Esophagus muscularis mucosa (tissue), 4 donors: Measurements from ENCODE around the gene CAMK1D. TPM values are rescaled to one million over a fixed set of nuclear protein-coding genes. Genes with fewer than 3 reads are reported as not detected.

Experiments used
- DNase-seq: peaks from one replicate; pipeline ENCODE4 v3.0.0-alpha.2; 2017; ENCODE audit errors: extremely low spot score
- H3K27ac ChIP-seq, 4 donors: fragments of 200-600 bp; sonication (generic); replicated peaks in 1 of 4; 1 replicate in 3 of 4; 2 replicates in 1 of 4; pipeline ENCODE4 v1.5.1; 2016 to 2019; ENCODE audit warnings: mild to moderate bottlenecking in 1 of 4
- H3K27me3 ChIP-seq, 4 donors: fragments of 200-600 bp; sonication (generic); one replicate each; pipeline versions ENCODE4 v1.5.1 to v1.6.0; 2016 to 2019
- H3K36me3 ChIP-seq, 4 donors: fragments of 200-600 bp; sonication (generic); one replicate each; pipeline ENCODE4 v1.5.1; 2016 to 2019
- H3K4me1 ChIP-seq, 4 donors: fragments of 200-600 bp; sonication (generic); one replicate each; pipeline ENCODE4 v1.5.1; 2016 to 2019
- H3K4me3 ChIP-seq, 4 donors: fragments of 200-600 bp; sonication (generic); 1 replicate in 2 of 4; 2 replicates in 2 of 4; pipeline ENCODE4 v1.5.1; 2016 to 2019; ENCODE audit warnings: mild to moderate bottlenecking in 4 of 4, moderate library complexity in 1 of 4
- H3K9me3 ChIP-seq, 4 donors: fragments of 200-600 bp; sonication (generic); 1 replicate in 3 of 4; 2 replicates in 1 of 4; pipeline ENCODE4 v1.5.1; 2016 to 2019
- CTCF ChIP-seq, 3 experiments: fragments of 200-600 bp in 2 of 3; fragments of 450-650 bp in 1 of 3; sonication (generic) in 2 of 3; IDR thresholded peaks; one replicate each; pipeline ENCODE4 v1.5.1; 2017 to 2019; ENCODE audit warnings: antibody characterized with exemption in 3 of 3, mild to moderate bottlenecking in 2 of 3, moderate library complexity in 1 of 3
- EP300 ChIP-seq: sonication (generic); formaldehyde crosslinking; IDR thresholded peaks from one replicate; pipeline ENCODE4 v1.6.1; 2017; ENCODE audit warnings: antibody characterized with exemption
- POLR2A ChIP-seq: fragments of 450-650 bp; IDR thresholded peaks from one replicate; pipeline ENCODE4 v1.6.1; 2017; ENCODE audit warnings: antibody characterized with exemption, moderate library complexity, mild to moderate bottlenecking, low read depth
- POLR2AphosphoS5 ChIP-seq, 2 donors: sonication (generic); formaldehyde crosslinking; IDR thresholded peaks; one replicate each; pipeline ENCODE4 v1.6.1; 2017; ENCODE audit warnings: antibody characterized with exemption in 2 of 2
- WGBS: methylation state at CpG from one replicate; pipeline ENCODE4 v1.1.5; 2018; 5-methylcytosine and 5-hydroxymethylcytosine counted together
- intact Hi-C: fragments of 100-400 bp; cut with DNase I; formaldehyde crosslinking; loops from one replicate; pipeline ENCODE4 v1.15.1; 2023
- total RNA-seq, 4 donors: library from RNA; depleted of rRNA; stranded (reverse); fragments of >200 nt; gene quantifications; one replicate each; pipeline versions ENCODE4 v1.1.0 to v1.2.1, GENCODE V29; 2016

Gene CAMK1D
- total RNA-seq, 4 donors from 2014 or later, result 8.4 to 15.4 (median 11.3) TPM

DNA sequence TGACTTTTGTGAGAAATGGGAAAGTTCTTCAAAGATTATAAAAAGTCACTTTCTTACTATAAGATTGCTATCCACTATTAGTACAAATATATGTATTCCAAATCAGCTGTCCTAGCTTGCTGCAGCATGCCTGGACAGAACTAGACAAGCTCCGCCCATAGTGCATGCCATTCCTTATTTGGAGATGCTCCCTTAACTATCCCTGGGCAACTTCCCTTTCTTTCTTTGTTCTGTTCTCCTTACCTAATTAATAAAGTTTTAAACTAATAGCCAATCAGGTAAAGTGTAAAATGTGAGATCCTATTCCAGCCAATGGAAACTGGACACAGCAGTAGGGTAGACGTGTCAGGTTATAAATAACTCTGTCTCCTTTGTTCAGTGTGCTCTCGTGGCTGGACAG, 281.9 kb downstream of the CAMK1D start:
- 85% methylated on average over 3 of the region's 3 CpGs for WGBS
- Histone ChIP-seq H3K36me3 (no peaks in the 10 kb centered on the region), H3K27ac (no peak overlapping the region), H3K4me1 (peaks cover 0 to 30% (median 4%) of the 10 kb centered on the region in 4 donors), H3K4me3 (no peak overlapping the region), H3K9me3 (peaks cover 0 to 6% (median 0%) of the 10 kb centered on the region in 4 donors), H3K27me3 (no peaks in the 10 kb centered on the region)
- no peak for DNase-seq
- intact Hi-C loops, result no loop called here
- no peak for TF ChIP-seq CTCF (IDR thresholded peaks at IDR 0.05)
- no peak for TF ChIP-seq EP300
- no peak for TF ChIP-seq POLR2A
- no peak for TF ChIP-seq POLR2AphosphoS5 (IDR thresholded peaks at IDR 0.05)

DNA sequence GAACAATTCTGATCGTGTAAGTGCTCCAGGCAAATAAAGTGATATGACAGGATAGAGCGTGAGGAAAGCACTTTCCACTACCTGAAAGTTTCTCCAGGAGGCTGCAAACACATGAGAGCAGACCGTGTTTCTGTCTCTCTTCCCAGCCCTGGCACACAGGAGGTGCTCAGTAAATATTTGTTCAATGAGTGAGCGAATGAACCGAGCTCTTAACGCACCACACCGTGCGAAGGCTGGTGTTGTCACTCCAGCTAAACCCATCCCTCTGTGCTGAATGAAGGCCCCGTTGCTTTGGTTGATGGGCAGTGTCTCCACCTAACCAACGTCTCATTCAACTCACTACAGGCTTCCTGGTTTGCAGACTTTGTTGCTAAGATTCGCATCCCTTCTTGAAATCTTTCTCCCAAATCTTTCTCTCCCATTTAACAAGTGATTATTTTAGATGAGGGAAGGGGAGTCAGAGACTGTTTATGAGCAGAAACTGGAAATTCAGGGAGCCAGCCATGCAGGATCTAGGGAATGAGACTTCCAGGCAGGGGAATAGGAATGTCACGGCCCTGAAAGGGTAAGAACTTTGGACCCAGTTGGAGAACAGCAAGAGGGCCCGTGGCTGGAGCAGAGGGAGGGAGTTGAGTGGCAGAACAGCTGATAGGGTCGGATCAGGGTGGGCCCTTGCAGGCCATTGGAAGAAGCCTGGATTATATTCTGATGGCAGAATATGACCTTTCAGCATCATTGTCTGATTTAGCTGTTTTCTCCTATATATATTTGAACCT, 282.6 kb downstream of the CAMK1D start:
- Histone ChIP-seq H3K27ac (no peak overlapping the region), H3K27me3 (no peaks in the 10 kb centered on the region), H3K36me3 (no peaks in the 10 kb centered on the region), H3K9me3 (peaks cover 0 to 6% (median 0%) of the 10 kb centered on the region in 4 donors), H3K4me3 (no peak overlapping the region), H3K4me1 (peaks cover 0 to 34% (median 11%) of the 10 kb centered on the region in 4 donors)
- DNase-seq, result peak; percentile 53
- intact Hi-C loops, result no loop called here
- TF ChIP-seq POLR2A (no peak), EP300 (no peak), CTCF (IDR thresholded peaks at IDR 0.05) (no peak), POLR2AphosphoS5 (IDR thresholded peaks at IDR 0.05) (no peak)
- whole genome bisulfite sequencing, result 97% methylated on average over 14 of the region's 14 CpGs

- no peaks in the 10 kb centered on the region for H3K27me3 ChIP-seq
- no peak for TF ChIP-seq POLR2A
- TF ChIP-seq POLR2AphosphoS5 (IDR thresholded peaks at IDR 0.05), result no peak
- TF ChIP-seq CTCF (IDR thresholded peaks at IDR 0.05), result no peak
- TF ChIP-seq EP300, result no peak
- intact Hi-C loops, result no loop called here
- DNase-seq, result peak; percentile 42
- no peaks in the 10 kb centered on the region for H3K36me3 ChIP-seq
- peaks cover 0 to 6% (median 0%) of the 10 kb centered on the region in 4 donors for H3K9me3 ChIP-seq
- H3K4me3 ChIP-seq, result no peak overlapping the region
- no peak overlapping the region for H3K27ac ChIP-seq
- peaks cover 0 to 37% (median 16%) of the 10 kb centered on the region in 4 donors for H3K4me1 ChIP-seq
- WGBS, result 85% methylated on average over 11 of the region's 11 CpGs
These were observed 284.7 kb downstream of the CAMK1D start for GRCh38 chr10:12633776-12634620.

DNA sequence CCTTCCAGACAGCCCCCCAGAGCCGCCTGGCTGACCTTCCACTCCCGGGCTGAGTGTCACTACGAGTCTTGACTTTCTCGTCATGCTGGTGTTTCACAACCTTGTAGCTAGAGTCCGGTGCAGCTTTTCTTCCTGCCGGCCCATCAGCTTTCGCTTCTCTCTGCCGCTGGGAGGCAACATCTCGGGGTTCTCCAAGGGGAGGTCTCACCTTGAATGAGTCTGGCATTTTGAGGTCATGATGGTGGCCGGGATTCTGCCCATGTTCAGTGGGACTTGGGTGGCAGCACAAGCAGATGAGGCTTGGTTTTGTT, 285.2 kb downstream of the CAMK1D start:
- intact Hi-C loops, result no loop called here
- peaks cover 0 to 32% (median 16%) of the 10 kb centered on the region in 4 donors for H3K4me1 ChIP-seq
- H3K4me3 ChIP-seq, result no peak overlapping the region
- H3K27me3 ChIP-seq, result no peaks in the 10 kb centered on the region
- no peaks in the 10 kb centered on the region for H3K36me3 ChIP-seq
- peak; percentile 89 for DNase-seq
- 84% methylated on average over 10 of the region's 10 CpGs for WGBS
- TF ChIP-seq CTCF (IDR thresholded peaks at IDR 0.05), result no peak
- TF ChIP-seq POLR2AphosphoS5 (IDR thresholded peaks at IDR 0.05), result no peak
- no peak for TF ChIP-seq EP300
- TF ChIP-seq POLR2A, result no peak
- H3K27ac ChIP-seq, result no peak overlapping the region
- peaks cover 0 to 6% (median 0%) of the 10 kb centered on the region in 4 donors for H3K9me3 ChIP-seq
